HepG2 (cell line): ENCODE measurements around the gene ZMYM4. TPM values are rescaled to one million over a fixed set of nuclear protein-coding genes. Genes with fewer than 3 reads are reported as not detected.
A peak's percentile ranks its signal among the peaks of the same experiment; 100 is the strongest.

Experiments used
- AGO1 ChIP-seq: fragments of 200-400 bp; formaldehyde crosslinking; IDR thresholded peaks from 2 replicates; pipeline ENCODE4 v1.6.1; 2017; ENCODE audit warnings: mild to moderate bottlenecking, low read depth, low read length, moderate library complexity; ENCODE audit not compliant: poor library complexity, severe bottlenecking
- BORCS8-MEF2B ChIP-seq: sonication (generic); formaldehyde crosslinking; IDR thresholded peaks from 2 replicates; pipeline ENCODE4 v1.8.0; 2022; ENCODE audit warnings: mild to moderate bottlenecking, missing genetic modification reagents
- CENPX ChIP-seq: sonication (generic); formaldehyde crosslinking; IDR thresholded peaks from 2 replicates; pipeline ENCODE4 v1.9.0; 2021; ENCODE audit warnings: mild to moderate bottlenecking, missing genetic modification reagents, moderate library complexity
- EZH2 ChIP-seq: conservative IDR thresholded peaks from 2 replicates; pipeline ENCODE4 v1.6.1; 2012; ENCODE audit warnings: mild to moderate bottlenecking, low read depth, low read length, moderate library complexity
- HNF4A ChIP-seq: sonication (generic); formaldehyde crosslinking; IDR thresholded peaks from 2 replicates; pipeline ENCODE4 v1.4.0; 2020; ENCODE audit warnings: missing genetic modification reagents
- KLF12 ChIP-seq: sonication (generic); formaldehyde crosslinking; IDR thresholded peaks from 2 replicates; pipeline ENCODE4 v1.4.0; 2020; ENCODE audit warnings: missing genetic modification reagents, borderline replicate concordance
- MYC ChIP-seq: sonication (generic); formaldehyde crosslinking; IDR thresholded peaks from 2 replicates; pipeline ENCODE4 v1.9.0; 2021; ENCODE audit warnings: missing genetic modification reagents, borderline replicate concordance
- PCBP1 ChIP-seq: fragments of 200-400 bp; formaldehyde crosslinking; IDR thresholded peaks from 2 replicates; pipeline ENCODE4 v1.6.1; 2017; ENCODE audit warnings: mild to moderate bottlenecking, low read depth, low read length, borderline replicate concordance
- SP2 ChIP-seq: sonication (generic); formaldehyde crosslinking; IDR thresholded peaks from 2 replicates; pipeline ENCODE4 v1.5.1; 2020; ENCODE audit warnings: mild to moderate bottlenecking, missing genetic modification reagents
- TEAD2 ChIP-seq: sonication (generic); formaldehyde crosslinking; IDR thresholded peaks from 2 replicates; pipeline ENCODE4 v1.9.0; 2021; ENCODE audit warnings: missing genetic modification reagents
- ZNF569 ChIP-seq: sonication (generic); formaldehyde crosslinking; IDR thresholded peaks from 2 replicates; pipeline ENCODE4 v1.5.0; 2020; ENCODE audit warnings: mild to moderate bottlenecking, missing genetic modification reagents, moderate library complexity, borderline replicate concordance
- polyA plus RNA-seq, 8 experiments: library from polyadenylated mRNA; depleted of rRNA in 3 of 8; stranded (reverse) in 7 of 8; unstranded in 1 of 8; fragments of >200 nt; fragmentation: Illumina TruSeq in 4 of 8; extraction: Trizol in 4 of 8; gene quantifications; 2 replicates each; pipeline versions ENCODE4 v1.2.1 to v1.2.3, GENCODE V29; 2011 to 2016; ENCODE audit warnings: low read depth in 4 of 8, missing spikeins in 1 of 8, mixed read lengths in 1 of 8; ENCODE audit not compliant: insufficient read depth in 1 of 8
- total RNA-seq, 5 experiments: library from RNA; depleted of rRNA; stranded (reverse); fragments of >200 nt; fragmentation: Illumina TruSeq; extraction: Trizol; gene quantifications; 2 replicates each; pipeline ENCODE4 v1.2.3, GENCODE V29; 2016; ENCODE audit warnings: low read depth in 1 of 5
- TF ChIP-seq, protein P1 (sequence below): sonication (generic); formaldehyde crosslinking; IDR thresholded peaks from 2 replicates; pipeline ENCODE4 v1.4.0; 2020; ENCODE audit warnings: missing genetic modification reagents, borderline replicate concordance
- TF ChIP-seq, protein P2 (sequence below): sonication (generic); formaldehyde crosslinking; IDR thresholded peaks from 2 replicates; pipeline ENCODE4 v1.4.0; 2020; ENCODE audit warnings: missing genetic modification reagents
- TF ChIP-seq, protein P3 (sequence below): sonication (generic); formaldehyde crosslinking; IDR thresholded peaks from 2 replicates; pipeline ENCODE4 v1.5.1; 2020; ENCODE audit warnings: missing genetic modification reagents, mild to moderate bottlenecking, borderline replicate concordance
- TF ChIP-seq, protein P4 (sequence below): sonication (generic); formaldehyde crosslinking; IDR thresholded peaks from 2 replicates; pipeline ENCODE4 v1.5.0; 2020; ENCODE audit warnings: mild to moderate bottlenecking, missing genetic modification reagents
- TF ChIP-seq, protein P5 (sequence below): sonication (generic); formaldehyde crosslinking; IDR thresholded peaks from 2 replicates; pipeline ENCODE4 v1.4.0; 2020; ENCODE audit warnings: missing genetic modification reagents

Gene ZMYM4
- total and polyA plus RNA-seq, 2 of the 13 experiments (the other 11 are each of a cell fraction or from before 2014, with no cell fraction given): 13.9 to 37.6 TPM

DNA sequence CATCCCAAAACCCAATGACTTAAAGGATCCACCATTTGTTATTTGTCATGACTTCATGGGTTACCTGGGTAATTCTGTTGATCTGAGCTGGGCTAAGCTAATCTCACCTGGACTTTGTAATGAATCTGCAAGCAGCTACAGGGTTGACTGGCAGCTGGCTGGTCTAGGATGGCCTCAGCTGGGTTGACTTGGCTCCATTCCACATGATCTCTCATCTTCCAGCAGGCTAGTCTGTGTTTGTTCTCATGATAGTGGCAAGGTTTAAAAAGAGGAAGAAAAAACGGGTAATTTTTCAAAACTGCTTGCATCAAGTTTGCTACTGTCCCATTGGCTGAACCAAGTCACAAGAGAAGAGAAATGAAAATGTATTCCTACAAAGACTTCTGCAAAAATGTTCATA, 24.8 kb upstream of the ZMYM4 start (continued):
- TF ChIP-seq PCBP1 (no peak), AGO1 (no peak), EZH2 (no peak), CENPX (CRISPR knock-in tag) (no peak), HNF4A (CRISPR knock-in tag) (peak; percentile 86), SP2 (CRISPR knock-in tag) (no peak), TEAD2 (CRISPR knock-in tag) (no peak), MYC (no peak), KLF12 (CRISPR knock-in tag) (no peak), BORCS8-MEF2B (CRISPR knock-in tag) (no peak), ZNF569 (CRISPR knock-in tag) (no peak)
- TF ChIP-seq, protein P1, sequence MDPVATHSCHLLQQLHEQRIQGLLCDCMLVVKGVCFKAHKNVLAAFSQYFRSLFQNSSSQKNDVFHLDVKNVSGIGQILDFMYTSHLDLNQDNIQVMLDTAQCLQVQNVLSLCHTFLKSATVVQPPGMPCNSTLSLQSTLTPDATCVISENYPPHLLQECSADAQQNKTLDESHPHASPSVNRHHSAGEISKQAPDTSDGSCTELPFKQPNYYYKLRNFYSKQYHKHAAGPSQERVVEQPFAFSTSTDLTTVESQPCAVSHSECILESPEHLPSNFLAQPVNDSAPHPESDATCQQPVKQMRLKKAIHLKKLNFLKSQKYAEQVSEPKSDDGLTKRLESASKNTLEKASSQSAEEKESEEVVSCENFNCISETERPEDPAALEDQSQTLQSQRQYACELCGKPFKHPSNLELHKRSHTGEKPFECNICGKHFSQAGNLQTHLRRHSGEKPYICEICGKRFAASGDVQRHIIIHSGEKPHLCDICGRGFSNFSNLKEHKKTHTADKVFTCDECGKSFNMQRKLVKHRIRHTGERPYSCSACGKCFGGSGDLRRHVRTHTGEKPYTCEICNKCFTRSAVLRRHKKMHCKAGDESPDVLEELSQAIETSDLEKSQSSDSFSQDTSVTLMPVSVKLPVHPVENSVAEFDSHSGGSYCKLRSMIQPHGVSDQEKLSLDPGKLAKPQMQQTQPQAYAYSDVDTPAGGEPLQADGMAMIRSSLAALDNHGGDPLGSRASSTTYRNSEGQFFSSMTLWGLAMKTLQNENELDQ (CRISPR knock-in tag): no peak
- TF ChIP-seq, protein P2, sequence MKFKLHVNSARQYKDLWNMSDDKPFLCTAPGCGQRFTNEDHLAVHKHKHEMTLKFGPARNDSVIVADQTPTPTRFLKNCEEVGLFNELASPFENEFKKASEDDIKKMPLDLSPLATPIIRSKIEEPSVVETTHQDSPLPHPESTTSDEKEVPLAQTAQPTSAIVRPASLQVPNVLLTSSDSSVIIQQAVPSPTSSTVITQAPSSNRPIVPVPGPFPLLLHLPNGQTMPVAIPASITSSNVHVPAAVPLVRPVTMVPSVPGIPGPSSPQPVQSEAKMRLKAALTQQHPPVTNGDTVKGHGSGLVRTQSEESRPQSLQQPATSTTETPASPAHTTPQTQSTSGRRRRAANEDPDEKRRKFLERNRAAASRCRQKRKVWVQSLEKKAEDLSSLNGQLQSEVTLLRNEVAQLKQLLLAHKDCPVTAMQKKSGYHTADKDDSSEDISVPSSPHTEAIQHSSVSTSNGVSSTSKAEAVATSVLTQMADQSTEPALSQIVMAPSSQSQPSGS: 0 out of 2 replicates have a peak, but pooled peaks have one; percentile 23
- TF ChIP-seq, protein P3, sequence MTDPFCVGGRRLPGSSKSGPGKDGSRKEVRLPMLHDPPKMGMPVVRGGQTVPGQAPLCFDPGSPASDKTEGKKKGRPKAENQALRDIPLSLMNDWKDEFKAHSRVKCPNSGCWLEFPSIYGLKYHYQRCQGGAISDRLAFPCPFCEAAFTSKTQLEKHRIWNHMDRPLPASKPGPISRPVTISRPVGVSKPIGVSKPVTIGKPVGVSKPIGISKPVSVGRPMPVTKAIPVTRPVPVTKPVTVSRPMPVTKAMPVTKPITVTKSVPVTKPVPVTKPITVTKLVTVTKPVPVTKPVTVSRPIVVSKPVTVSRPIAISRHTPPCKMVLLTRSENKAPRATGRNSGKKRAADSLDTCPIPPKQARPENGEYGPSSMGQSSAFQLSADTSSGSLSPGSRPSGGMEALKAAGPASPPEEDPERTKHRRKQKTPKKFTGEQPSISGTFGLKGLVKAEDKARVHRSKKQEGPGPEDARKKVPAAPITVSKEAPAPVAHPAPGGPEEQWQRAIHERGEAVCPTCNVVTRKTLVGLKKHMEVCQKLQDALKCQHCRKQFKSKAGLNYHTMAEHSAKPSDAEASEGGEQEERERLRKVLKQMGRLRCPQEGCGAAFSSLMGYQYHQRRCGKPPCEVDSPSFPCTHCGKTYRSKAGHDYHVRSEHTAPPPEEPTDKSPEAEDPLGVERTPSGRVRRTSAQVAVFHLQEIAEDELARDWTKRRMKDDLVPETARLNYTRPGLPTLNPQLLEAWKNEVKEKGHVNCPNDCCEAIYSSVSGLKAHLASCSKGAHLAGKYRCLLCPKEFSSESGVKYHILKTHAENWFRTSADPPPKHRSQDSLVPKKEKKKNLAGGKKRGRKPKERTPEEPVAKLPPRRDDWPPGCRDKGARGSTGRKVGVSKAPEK: no peak
- TF ChIP-seq, protein P4, sequence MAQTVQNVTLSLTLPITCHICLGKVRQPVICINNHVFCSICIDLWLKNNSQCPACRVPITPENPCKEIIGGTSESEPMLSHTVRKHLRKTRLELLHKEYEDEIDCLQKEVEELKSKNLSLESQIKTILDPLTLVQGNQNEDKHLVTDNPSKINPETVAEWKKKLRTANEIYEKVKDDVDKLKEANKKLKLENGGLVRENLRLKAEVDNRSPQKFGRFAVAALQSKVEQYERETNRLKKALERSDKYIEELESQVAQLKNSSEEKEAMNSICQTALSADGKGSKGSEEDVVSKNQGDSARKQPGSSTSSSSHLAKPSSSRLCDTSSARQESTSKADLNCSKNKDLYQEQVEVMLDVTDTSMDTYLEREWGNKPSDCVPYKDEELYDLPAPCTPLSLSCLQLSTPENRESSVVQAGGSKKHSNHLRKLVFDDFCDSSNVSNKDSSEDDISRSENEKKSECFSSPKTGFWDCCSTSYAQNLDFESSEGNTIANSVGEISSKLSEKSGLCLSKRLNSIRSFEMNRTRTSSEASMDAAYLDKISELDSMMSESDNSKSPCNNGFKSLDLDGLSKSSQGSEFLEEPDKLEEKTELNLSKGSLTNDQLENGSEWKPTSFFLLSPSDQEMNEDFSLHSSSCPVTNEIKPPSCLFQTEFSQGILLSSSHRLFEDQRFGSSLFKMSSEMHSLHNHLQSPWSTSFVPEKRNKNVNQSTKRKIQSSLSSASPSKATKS (CRISPR knock-in tag): no peak
- TF ChIP-seq, protein P5, sequence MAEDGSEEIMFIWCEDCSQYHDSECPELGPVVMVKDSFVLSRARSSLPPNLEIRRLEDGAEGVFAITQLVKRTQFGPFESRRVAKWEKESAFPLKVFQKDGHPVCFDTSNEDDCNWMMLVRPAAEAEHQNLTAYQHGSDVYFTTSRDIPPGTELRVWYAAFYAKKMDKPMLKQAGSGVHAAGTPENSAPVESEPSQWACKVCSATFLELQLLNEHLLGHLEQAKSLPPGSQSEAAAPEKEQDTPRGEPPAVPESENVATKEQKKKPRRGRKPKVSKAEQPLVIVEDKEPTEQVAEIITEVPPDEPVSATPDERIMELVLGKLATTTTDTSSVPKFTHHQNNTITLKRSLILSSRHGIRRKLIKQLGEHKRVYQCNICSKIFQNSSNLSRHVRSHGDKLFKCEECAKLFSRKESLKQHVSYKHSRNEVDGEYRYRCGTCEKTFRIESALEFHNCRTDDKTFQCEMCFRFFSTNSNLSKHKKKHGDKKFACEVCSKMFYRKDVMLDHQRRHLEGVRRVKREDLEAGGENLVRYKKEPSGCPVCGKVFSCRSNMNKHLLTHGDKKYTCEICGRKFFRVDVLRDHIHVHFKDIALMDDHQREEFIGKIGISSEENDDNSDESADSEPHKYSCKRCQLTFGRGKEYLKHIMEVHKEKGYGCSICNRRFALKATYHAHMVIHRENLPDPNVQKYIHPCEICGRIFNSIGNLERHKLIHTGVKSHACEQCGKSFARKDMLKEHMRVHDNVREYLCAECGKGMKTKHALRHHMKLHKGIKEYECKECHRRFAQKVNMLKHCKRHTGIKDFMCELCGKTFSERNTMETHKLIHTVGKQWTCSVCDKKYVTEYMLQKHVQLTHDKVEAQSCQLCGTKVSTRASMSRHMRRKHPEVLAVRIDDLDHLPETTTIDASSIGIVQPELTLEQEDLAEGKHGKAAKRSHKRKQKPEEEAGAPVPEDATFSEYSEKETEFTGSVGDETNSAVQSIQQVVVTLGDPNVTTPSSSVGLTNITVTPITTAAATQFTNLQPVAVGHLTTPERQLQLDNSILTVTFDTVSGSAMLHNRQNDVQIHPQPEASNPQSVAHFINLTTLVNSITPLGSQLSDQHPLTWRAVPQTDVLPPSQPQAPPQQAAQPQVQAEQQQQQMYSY (CRISPR knock-in tag): no peak
